ENCODE measurements around the gene CBLL1. TPM values are rescaled to one million over a fixed set of nuclear protein-coding genes. Genes with fewer than 3 reads are reported as not detected.

The CBLL1 gene
- polyA plus RNA-seq, 1 experiment: 12.2 TPM

GRCh38 chr7:107711301-107711700 lies 32.6 kb upstream of the CBLL1 start:
- Histone ChIP-seq H3K4me3 (ENCODE audit: low read depth, low read length) (no peak overlapping the region), H3K36me3 (ENCODE audit: control insufficient read depth, insufficient read depth, low read length) (no peaks in the 10 kb centered on the region), H3K27me3 (ENCODE audit: control insufficient read depth, insufficient read depth, low read length) (no peaks in the 10 kb centered on the region)
- DNase-seq (ENCODE audit: low read depth): peak; percentile 20
- CTCF ChIA-PET: interaction anchor here (0.9 kb wide), 1 partner anchor 13 kb away, joined by 3 read pairs; no protein-coding TSS in a partner anchor
- POLR2A ChIA-PET: no interaction called here
- no peak for TF ChIP-seq CTCF (IDR thresholded peaks at IDR 0.05; ENCODE audit: insufficient read depth, low read depth, low read length)

DNA sequence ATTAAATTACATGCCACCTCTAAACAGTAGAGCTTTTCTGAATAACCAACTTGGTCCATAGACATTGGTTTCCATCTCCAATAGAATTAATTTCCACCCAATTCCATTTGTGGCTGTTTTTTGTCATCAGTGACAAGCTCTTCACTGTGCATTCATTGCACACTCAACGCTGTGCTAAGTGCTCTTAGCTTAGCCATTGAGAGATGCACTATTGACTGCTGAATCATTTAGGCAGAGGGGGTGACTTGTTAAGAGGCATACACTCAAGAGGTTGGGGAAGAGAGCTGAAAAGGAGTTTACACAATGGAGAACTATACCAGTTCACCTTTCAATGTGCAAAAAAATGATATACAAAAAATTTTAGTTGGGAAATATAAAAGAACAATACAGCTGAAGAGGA lies 31.9 kb upstream of the CBLL1 start:
- CTCF ChIA-PET: interaction anchor here (0.7 to 1.2 kb wide), 3 partner anchors 10 to 161 kb away, joined by 3 read pairs; no protein-coding TSS in a partner anchor
- H3K36me3 ChIP-seq (ENCODE audit: control insufficient read depth, insufficient read depth, low read length): no peaks in the 10 kb centered on the region
- no peak overlapping the region for H3K4me3 ChIP-seq (ENCODE audit: low read depth, low read length)
- no peak for TF ChIP-seq CTCF (IDR thresholded peaks at IDR 0.05; ENCODE audit: insufficient read depth, low read depth, low read length)
- DNase-seq (ENCODE audit: low read depth): no peak
- POLR2A ChIA-PET: interaction anchor here (0.6 kb wide), 1 partner anchor 499 kb away, joined by 4 read pairs; no protein-coding TSS in a partner anchor
- H3K27me3 ChIP-seq (ENCODE audit: control insufficient read depth, insufficient read depth, low read length): no peaks in the 10 kb centered on the region

DNA sequence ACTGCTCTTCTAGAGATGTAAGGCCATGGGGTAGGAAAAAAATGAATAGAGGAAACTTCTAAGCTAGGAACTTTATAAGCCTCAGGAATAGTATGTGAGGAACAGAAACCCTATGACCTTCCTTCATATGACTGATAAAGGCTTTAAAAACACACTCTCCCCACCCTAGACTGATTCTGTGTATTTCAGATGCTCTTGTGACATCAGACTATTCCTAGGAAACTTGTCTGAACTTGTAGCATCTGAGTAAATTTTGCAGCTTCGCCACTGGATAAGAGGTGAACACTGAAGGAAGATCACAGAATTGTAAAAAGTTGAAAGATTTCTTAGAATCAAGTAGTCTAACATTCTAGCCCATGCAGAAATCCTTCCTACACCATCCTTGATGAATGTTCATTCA lies 31.0 kb upstream of the CBLL1 start:
- ChIA-PET POLR2A (no interaction called here), CTCF (interaction anchor here (0.7 to 1.2 kb wide), 2 partner anchors 11 to 12 kb away, joined by 3 read pairs; no protein-coding TSS in a partner anchor)
- no peak for TF ChIP-seq CTCF (IDR thresholded peaks at IDR 0.05; ENCODE audit: insufficient read depth, low read depth, low read length)

DNA sequence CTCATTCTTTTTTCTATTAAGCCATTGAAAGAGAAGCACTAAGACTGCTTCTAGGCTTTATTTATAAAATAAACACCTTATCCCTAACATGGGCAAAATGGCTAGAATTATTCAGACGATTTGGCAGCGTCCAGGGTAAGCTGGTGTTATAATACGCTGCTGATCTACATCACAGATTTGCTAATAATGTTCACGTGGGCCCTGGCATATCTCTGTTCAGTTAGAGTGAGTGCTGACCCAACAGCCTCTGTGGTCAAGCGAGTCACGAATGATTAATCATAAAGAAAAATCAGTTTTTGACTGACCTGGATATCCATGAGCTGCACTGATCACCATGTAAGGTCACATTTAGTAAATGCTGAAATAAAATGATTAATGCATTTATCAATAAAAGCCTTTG lies 28.4 kb upstream of the CBLL1 start:
- Histone ChIP-seq H3K27me3 (ENCODE audit: control insufficient read depth, insufficient read depth, low read length) (no peaks in the 10 kb centered on the region), H3K4me3 (ENCODE audit: low read depth, low read length) (no peak overlapping the region), H3K36me3 (ENCODE audit: control insufficient read depth, insufficient read depth, low read length) (no peaks in the 10 kb centered on the region)
- ChIA-PET CTCF (no interaction called here), POLR2A (no interaction called here)
- no peak for DNase-seq (ENCODE audit: low read depth)
- no peak for TF ChIP-seq CTCF (IDR thresholded peaks at IDR 0.05; ENCODE audit: insufficient read depth, low read depth, low read length)

More for the DNA sequence above, 31.0 kb upstream of the CBLL1 start:
- no peak for DNase-seq (ENCODE audit: low read depth)
- Histone ChIP-seq H3K4me3 (ENCODE audit: low read depth, low read length) (no peak overlapping the region), H3K36me3 (ENCODE audit: control insufficient read depth, insufficient read depth, low read length) (no peaks in the 10 kb centered on the region), H3K27me3 (ENCODE audit: control insufficient read depth, insufficient read depth, low read length) (no peaks in the 10 kb centered on the region)

GRCh38 chr7:107718456-107719193 lies 25.3 kb upstream of the CBLL1 start:
- no peak for TF ChIP-seq CTCF (IDR thresholded peaks at IDR 0.05; ENCODE audit: insufficient read depth, low read depth, low read length)
- ChIA-PET CTCF (interaction anchor here (0.6 to 1.7 kb wide), 4 partner anchors 9 to 551 kb away, joined by 3 to 5 read pairs (median 4); no protein-coding TSS in a partner anchor), POLR2A (no interaction called here)
- H3K27me3 ChIP-seq (ENCODE audit: control insufficient read depth, insufficient read depth, low read length): no peaks in the 10 kb centered on the region
- H3K36me3 ChIP-seq (ENCODE audit: control insufficient read depth, insufficient read depth, low read length): no peaks in the 10 kb centered on the region
- no peak for DNase-seq (ENCODE audit: low read depth)
- H3K4me3 ChIP-seq (ENCODE audit: low read depth, low read length): no peak overlapping the region
